NT2/D1 (cell line): ENCODE data around the gene KCNQ1OT1.

Source experiments
- DNase-seq: peaks from one replicate; pipeline ENCODE4 v3.0.0-alpha.2; 2011; ENCODE audit warnings: low read depth, low spot score
- H3K27me3 ChIP-seq: 2 replicates; pipeline ENCODE4 v1.6.0; 2011; ENCODE audit warnings: mild to moderate bottlenecking; ENCODE audit not compliant: insufficient read length, insufficient read depth
- H3K36me3 ChIP-seq: 2 replicates; pipeline ENCODE4 v1.6.1; 2011; ENCODE audit warnings: mild to moderate bottlenecking, low read length, mixed read lengths; ENCODE audit not compliant: insufficient read depth, insufficient read length
- H3K4me1 ChIP-seq: 2 replicates; pipeline ENCODE4 v1.5.1; 2011; ENCODE audit not compliant: insufficient read depth, insufficient read length
- H3K4me3 ChIP-seq: 2 replicates; pipeline ENCODE4 v1.5.1; 2011; ENCODE audit warnings: low read depth; ENCODE audit not compliant: insufficient read length
- H3K9ac ChIP-seq: 2 replicates; pipeline ENCODE4 v1.6.0; 2011; ENCODE audit warnings: low read depth; ENCODE audit not compliant: insufficient read length
- H3K9me3 ChIP-seq: 2 replicates; pipeline ENCODE4 v1.5.1; 2011; ENCODE audit warnings: mild to moderate bottlenecking, low read length; ENCODE audit not compliant: insufficient read depth
- SUZ12 ChIP-seq: IDR thresholded peaks from 2 replicates; pipeline ENCODE4 v1.6.1; 2011; ENCODE audit not compliant: insufficient read length, insufficient read depth; ENCODE audit errors: extremely low read depth
- YY1 ChIP-seq: IDR thresholded peaks from 2 replicates; pipeline ENCODE4 v1.6.1; 2011; ENCODE audit not compliant: insufficient read length, insufficient read depth
- ZNF274 ChIP-seq: IDR thresholded peaks from 2 replicates; pipeline ENCODE4 v1.6.1; 2011; ENCODE audit warnings: mild to moderate bottlenecking, low read depth, low read length

Gene KCNQ1OT1

DNA sequence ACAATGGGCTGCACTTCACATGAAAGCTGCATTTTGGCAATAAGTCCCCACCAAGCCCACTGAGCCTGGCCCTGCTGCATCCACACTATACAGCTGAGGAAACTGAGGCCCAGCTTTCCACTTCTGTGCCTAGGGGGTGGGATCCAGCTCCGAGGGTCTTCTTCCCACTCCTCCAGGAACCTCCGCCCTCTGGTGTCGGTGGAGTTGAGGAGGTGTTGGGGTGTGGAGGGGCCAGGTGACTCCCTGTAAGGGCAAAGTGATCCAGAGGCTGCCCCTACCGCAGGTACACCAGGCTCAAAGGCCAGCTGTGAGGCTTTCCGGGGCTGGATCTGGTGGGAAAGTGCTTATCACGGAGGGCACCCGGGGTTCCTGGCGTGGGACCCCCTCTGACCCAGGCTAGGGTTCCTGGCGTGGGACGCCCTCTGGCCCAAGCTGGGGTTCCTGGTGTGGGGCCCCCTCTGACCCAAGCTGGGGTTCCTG lies 130.0 kb downstream of the KCNQ1OT1 start:
- H3K27me3 ChIP-seq = peaks cover 89% of the 10 kb centered on the region
- TF ChIP-seq SUZ12 (no peak), ZNF274 (no peak), YY1 (no peak)
- peaks cover 4% of the 10 kb centered on the region for H3K4me1 ChIP-seq
- no peak overlapping the region for H3K9ac ChIP-seq
- peaks cover 9% of the 10 kb centered on the region; the same call in 1 of the 2 replicates for H3K9me3 ChIP-seq
- H3K4me3 ChIP-seq = no peak overlapping the region
- H3K36me3 ChIP-seq = no peaks in the 10 kb centered on the region
- no peak for DNase-seq

DNA sequence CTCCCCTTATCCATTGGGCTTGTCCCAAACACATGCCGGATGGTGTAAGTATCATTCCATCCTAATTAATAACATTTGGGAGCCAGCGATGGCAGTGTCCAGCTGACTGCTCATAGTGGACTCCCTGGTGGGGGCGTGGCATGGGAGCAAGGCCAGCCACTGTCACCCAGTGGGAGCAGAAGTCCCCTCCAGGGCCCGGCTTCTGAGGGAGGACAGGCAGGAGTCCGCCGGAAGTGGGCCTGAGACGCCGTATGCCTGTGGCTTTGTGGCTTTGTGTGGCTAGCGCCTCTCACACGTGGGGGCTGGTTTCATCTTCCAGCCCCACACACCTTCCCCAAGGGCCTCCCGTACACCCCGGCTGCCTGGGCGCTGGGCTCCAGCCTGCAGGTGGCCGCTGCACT lies 130.5 kb downstream of the KCNQ1OT1 start:
- Histone ChIP-seq H3K4me1 (no peaks in the 10 kb centered on the region), H3K9me3 (peaks cover 9% of the 10 kb centered on the region; the same call in 1 of the 2 replicates), H3K27me3 (peaks cover 91% of the 10 kb centered on the region), H3K36me3 (no peaks in the 10 kb centered on the region), H3K4me3 (no peak overlapping the region), H3K9ac (no peak overlapping the region)
- TF ChIP-seq ZNF274 = no peak
- DNase-seq = no peak

DNA sequence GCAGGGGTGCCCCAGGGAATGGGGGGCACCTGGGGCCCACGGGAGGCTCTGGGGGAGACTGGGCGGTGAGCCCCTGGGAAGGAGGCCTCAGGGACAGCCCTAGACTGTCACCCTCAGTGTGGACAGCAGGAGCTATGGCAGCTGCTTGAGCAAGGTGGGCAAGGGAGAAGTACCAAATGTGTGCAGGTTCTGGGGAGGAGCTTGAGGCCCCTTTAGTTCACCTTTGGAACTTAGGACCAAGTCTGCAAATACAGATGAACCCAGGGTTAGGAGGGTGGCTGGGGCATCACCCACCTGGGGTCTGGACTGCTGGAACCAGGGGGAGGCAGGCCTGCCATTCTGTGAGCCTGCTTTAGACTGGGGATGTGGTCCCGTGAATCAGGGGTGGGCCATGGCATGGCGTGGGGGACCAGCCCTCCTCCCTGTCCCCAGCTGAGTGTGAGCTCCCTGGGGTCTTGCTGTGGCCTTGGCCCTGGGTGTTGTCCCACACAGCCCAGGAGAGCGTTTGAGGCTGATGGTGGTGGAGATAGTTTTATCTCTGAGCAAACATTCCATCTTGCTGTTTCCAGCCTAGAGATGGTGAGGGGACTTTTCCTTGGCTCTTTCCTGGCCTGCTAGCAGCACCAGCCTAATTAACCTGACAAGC lies 132.6 kb downstream of the KCNQ1OT1 start:
- Histone ChIP-seq H3K9me3 (peaks cover 9% of the 10 kb centered on the region; the same call in 1 of the 2 replicates), H3K4me3 (no peak overlapping the region), H3K27me3 (peaks cover 90% of the 10 kb centered on the region), H3K4me1 (peaks cover 4% of the 10 kb centered on the region), H3K9ac (no peak overlapping the region), H3K36me3 (no peaks in the 10 kb centered on the region)
- no peak for DNase-seq
- TF ChIP-seq YY1 = no peak
- TF ChIP-seq SUZ12 = no peak
- no peak for TF ChIP-seq ZNF274

DNA sequence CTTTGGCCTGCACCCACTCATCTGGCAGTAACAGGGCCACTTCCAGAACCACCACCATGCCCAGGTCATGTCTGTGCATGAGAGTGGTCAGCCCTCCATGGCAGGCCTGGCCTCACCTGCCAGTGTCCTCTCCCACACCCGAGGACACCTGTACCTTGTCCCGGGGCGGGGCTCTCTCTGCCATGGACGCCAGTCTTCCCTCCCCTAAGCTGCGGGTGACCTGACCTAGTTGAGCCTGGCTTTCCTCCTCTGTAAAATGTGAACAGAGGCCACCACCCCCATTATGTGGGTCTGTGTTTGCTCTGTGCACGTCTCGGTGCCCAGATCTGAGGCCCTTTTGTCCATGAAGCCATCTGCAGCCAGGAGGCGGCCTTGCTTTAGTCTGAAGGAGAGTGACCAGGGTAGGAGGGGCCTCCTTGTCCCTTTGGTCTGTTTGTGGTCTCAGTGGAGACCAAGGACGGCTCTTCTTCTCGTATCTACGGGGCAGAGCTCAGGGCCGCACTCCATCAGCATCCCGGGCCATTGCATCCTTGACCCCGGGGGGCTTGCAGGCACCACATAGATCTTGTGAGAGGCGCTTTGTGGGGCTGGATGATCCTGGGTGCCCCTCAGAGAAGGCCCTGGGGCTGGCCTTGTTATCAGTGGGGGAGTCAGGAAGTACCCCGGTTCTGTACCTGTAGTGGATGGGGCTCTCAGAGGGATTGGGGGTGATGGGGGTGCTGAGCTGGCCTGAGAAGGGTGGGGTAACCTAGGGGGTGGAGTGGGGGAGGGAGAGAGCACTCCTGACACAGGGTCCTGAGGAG lies 133.4 kb downstream of the KCNQ1OT1 start:
- Histone ChIP-seq H3K27me3 (peaks cover 83% of the 10 kb centered on the region), H3K4me3 (no peak overlapping the region), H3K36me3 (no peaks in the 10 kb centered on the region), H3K4me1 (peaks cover 8% of the 10 kb centered on the region), H3K9me3 (peaks cover 9% of the 10 kb centered on the region; the same call in 1 of the 2 replicates), H3K9ac (no peak overlapping the region)
- TF ChIP-seq SUZ12 = no peak
- TF ChIP-seq ZNF274 = no peak
- TF ChIP-seq YY1 = no peak
- no peak for DNase-seq

DNA sequence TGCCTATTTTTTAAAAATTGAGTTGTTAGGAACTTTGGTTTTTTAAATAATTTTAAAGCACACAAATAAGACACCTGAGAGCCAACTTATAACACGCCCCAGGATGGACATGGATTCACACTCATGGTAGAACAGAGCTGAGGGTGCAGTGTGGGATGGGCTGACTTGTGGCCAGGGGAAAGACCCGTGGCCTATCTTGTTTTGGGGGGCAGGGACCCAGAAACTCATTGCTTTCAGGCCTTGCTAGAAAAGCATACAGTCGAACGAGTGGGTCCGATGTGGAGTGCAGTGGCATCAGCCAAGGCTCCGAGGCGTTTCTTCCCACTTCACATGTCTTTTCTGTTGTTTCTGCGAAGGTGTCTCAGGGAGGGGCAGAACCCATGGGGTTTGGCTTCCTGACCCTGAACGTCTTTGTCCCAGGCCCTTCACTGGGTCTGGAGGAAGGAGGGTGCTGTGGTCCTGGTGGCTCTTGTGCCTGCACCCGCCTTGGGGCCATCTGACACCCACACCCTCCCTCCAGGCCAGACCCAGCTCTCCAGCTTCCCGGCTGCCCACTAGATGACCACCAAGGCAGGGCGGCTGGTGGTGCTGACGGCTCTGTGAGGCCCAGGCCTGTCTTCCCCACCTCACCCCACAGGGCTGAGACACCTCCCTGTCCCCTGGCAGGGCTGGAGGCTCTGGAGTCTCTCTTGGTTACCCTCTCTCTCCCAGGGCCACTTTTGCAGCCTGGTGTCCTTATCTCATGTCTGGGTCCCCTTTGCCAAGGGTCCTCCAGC lies 134.2 kb downstream of the KCNQ1OT1 start:
- H3K36me3 ChIP-seq = no peaks in the 10 kb centered on the region
- DNase-seq = no peak
- TF ChIP-seq YY1 (no peak), SUZ12 (no peak), ZNF274 (no peak)
- H3K4me3 ChIP-seq = no peak overlapping the region
- H3K27me3 ChIP-seq = peaks cover 75% of the 10 kb centered on the region
- no peak overlapping the region for H3K9ac ChIP-seq
- H3K9me3 ChIP-seq = peaks cover 6% of the 10 kb centered on the region; the same call in 1 of the 2 replicates
- H3K4me1 ChIP-seq = peaks cover 11% of the 10 kb centered on the region

DNA sequence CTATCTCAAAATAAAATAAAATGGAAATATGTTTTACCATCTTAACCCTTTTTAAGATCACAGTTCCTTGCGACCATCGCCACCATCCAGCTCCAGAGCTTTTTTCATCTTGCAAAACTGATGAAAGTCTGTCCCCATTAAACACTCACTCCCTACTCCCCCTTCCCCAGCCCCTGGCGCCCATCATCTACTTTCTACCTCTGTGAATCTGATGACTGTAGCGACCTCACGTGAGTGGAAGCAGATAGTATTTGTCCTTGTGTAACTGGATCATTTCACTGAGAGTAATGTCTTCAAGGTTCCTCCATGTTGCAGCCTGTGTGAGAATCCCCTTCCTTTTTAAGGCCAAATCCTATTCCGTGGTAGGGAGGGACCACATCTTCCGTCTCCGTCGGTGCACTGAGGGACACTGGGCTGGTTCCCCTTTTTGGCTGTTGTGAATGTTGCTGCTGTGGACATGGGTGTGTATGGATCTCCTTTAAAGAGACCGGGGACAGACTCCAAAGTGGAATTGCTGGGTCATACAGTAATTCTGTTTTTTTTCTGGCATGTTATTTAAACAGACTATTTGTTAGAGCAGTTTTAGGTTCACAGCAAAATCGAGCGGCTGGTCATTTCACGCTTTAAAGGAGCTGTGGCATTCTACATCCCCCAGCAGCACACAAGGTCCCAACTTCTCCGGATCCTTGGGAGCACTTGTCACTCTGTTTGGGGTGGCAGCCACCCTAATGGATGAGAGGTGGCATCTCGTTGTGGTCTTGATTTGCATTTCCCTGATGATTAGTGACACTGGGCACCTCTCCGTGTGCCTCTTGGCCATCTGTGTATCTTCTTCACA lies 135.0 kb downstream of the KCNQ1OT1 start:
- no peaks in the 10 kb centered on the region for H3K9me3 ChIP-seq
- no peak overlapping the region for H3K9ac ChIP-seq
- H3K4me3 ChIP-seq = no peak overlapping the region
- peaks cover 11% of the 10 kb centered on the region for H3K4me1 ChIP-seq
- H3K27me3 ChIP-seq = peaks cover 69% of the 10 kb centered on the region
- no peaks in the 10 kb centered on the region for H3K36me3 ChIP-seq
- DNase-seq = no peak
- TF ChIP-seq ZNF274 (no peak), SUZ12 (no peak), YY1 (no peak)

DNA sequence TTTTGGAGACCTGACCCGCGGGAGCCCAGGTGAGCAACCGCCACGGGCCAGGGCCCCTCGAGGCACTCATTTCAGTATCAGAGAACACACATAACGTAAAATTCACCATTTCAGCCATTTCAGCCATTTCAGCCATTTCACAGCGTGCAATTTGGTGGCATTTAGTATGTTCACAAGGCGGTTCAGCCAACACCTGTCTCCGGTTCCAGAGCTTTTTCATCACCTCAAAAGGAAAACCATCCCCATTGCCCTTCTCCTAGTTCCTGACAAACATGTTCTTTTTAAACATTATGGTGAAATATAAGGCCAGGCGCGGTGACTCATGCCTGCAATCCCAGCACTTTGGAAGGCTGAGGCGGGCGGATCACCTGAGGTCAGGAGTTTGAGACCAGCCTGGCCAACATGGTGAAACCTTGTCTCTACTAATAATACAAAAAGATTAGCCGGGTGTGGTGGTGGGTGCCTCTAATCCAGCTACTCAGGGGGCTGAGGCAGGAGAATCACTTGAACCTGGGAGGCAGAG lies 135.7 kb downstream of the KCNQ1OT1 start:
- H3K36me3 ChIP-seq = no peaks in the 10 kb centered on the region
- TF ChIP-seq ZNF274 (no peak), YY1 (no peak), SUZ12 (no peak)
- DNase-seq = no peak
- H3K9me3 ChIP-seq = no peaks in the 10 kb centered on the region
- H3K27me3 ChIP-seq = peaks cover 69% of the 10 kb centered on the region
- H3K9ac ChIP-seq = no peak overlapping the region
- H3K4me1 ChIP-seq = peaks cover 11% of the 10 kb centered on the region
- H3K4me3 ChIP-seq = no peak overlapping the region
